ENCODE results near the gene GPRIN1. TPM values are rescaled to one million over a fixed set of nuclear protein-coding genes. Genes with fewer than 3 reads are reported as not detected.

The GPRIN1 gene
- total RNA-seq, 2 experiments from 2014 or later: 1.9 to 2.5 TPM

GRCh38 chr5:176575488-176576422, 34.2 kb downstream of the GPRIN1 start:
- peaks cover 3% of the 10 kb centered on the region for H3K4me1 Mint-ChIP-seq (ENCODE audit: low read depth)
- H3K9me3 Mint-ChIP-seq (ENCODE audit: insufficient read depth): no peaks in the 10 kb centered on the region
- H3K4me3 Mint-ChIP-seq: no peak overlapping the region
- ATAC-seq: no peak
- no peak for DNase-seq
- ChIA-PET CTCF (interaction anchor here (2.7 kb wide), 1 partner anchor 159 kb away, joined by 19 read pairs; the partner anchor contains the start of gene CLTB), POLR2A (no interaction called here)
- H3K27ac Mint-ChIP-seq: no peak overlapping the region
- peaks cover 3% of the 10 kb centered on the region for H3K27me3 Mint-ChIP-seq (ENCODE audit: low read depth)
- H3K36me3 Mint-ChIP-seq (ENCODE audit: low read depth): no peaks in the 10 kb centered on the region

GRCh38 chr5:176575066-176575465, 34.9 kb downstream of the GPRIN1 start:
- POLR2A ChIA-PET: no interaction called here
- no peak overlapping the region for H3K4me3 Mint-ChIP-seq

GRCh38 chr5:176574297-176574591, 35.7 kb downstream of the GPRIN1 start:
- no peak for ATAC-seq
- CTCF ChIA-PET: interaction anchor here (0.9 to 2.7 kb wide), 11 partner anchors 15 to 158 kb away, joined by 3 to 19 read pairs (median 4); partner anchors contain the start of gene CLTB
- H3K27me3 Mint-ChIP-seq (ENCODE audit: low read depth): peaks cover 3% of the 10 kb centered on the region

More at GRCh38 chr5:176575066-176575465, 34.9 kb downstream of the GPRIN1 start:
- CTCF ChIA-PET: interaction anchor here (2.7 kb wide), 1 partner anchor 158 kb away, joined by 19 read pairs; the partner anchor contains the start of gene CLTB
- Mint-ChIP-seq H3K27me3 (ENCODE audit: low read depth) (peaks cover 3% of the 10 kb centered on the region), H3K9me3 (ENCODE audit: insufficient read depth) (no peaks in the 10 kb centered on the region), H3K27ac (no peak overlapping the region), H3K36me3 (ENCODE audit: low read depth) (no peaks in the 10 kb centered on the region), H3K4me1 (ENCODE audit: low read depth) (peaks cover 3% of the 10 kb centered on the region)
- no peak for ATAC-seq
- no peak for DNase-seq

GRCh38 chr5:176573564-176574296, 36.2 kb downstream of the GPRIN1 start:
- Mint-ChIP-seq H3K9me3 (ENCODE audit: insufficient read depth) (no peaks in the 10 kb centered on the region), H3K4me1 (ENCODE audit: low read depth) (peaks cover 3% of the 10 kb centered on the region), H3K27ac (no peak overlapping the region), H3K27me3 (ENCODE audit: low read depth) (peaks cover 3% of the 10 kb centered on the region), H3K4me3 (no peak overlapping the region), H3K36me3 (ENCODE audit: low read depth) (no peaks in the 10 kb centered on the region)
- CTCF ChIA-PET: interaction anchor here (0.6 to 2.7 kb wide), 17 partner anchors 10 to 498 kb away, joined by 3 to 19 read pairs (median 4); partner anchors contain the start of gene CLTB
- POLR2A ChIA-PET: interaction anchor here (1.0 kb wide), 1 partner anchor 32 kb away, joined by 5 read pairs; no protein-coding TSS in a partner anchor
- DNase-seq (peak; percentile 83), ATAC-seq (peak; percentile 90)

More at GRCh38 chr5:176574297-176574591, 35.7 kb downstream of the GPRIN1 start:
- no peak overlapping the region for H3K4me3 Mint-ChIP-seq
- H3K9me3 Mint-ChIP-seq (ENCODE audit: insufficient read depth): no peaks in the 10 kb centered on the region
- peaks cover 3% of the 10 kb centered on the region for H3K4me1 Mint-ChIP-seq (ENCODE audit: low read depth)
- no peak overlapping the region for H3K27ac Mint-ChIP-seq
- DNase-seq: no peak
- no peaks in the 10 kb centered on the region for H3K36me3 Mint-ChIP-seq (ENCODE audit: low read depth)
- POLR2A ChIA-PET: interaction anchor here (0.5 to 1.0 kb wide), 2 partner anchors 33 to 1023 kb away, joined by 3 to 5 read pairs; no protein-coding TSS in a partner anchor

GRCh38 chr5:176570044-176570443, 39.9 kb downstream of the GPRIN1 start:
- Mint-ChIP-seq H3K4me1 (ENCODE audit: low read depth) (peaks cover 3% of the 10 kb centered on the region), H3K27ac (no peak overlapping the region), H3K36me3 (ENCODE audit: low read depth) (no peaks in the 10 kb centered on the region), H3K9me3 (ENCODE audit: insufficient read depth) (no peaks in the 10 kb centered on the region), H3K4me3 (no peak overlapping the region), H3K27me3 (ENCODE audit: low read depth) (peaks cover 3% of the 10 kb centered on the region)
- CTCF ChIA-PET: interaction anchor here (0.7 to 1.2 kb wide), 6 partner anchors 9 to 1687 kb away, joined by 3 to 5 read pairs (median 3); no protein-coding TSS in a partner anchor
- ATAC-seq (no peak), DNase-seq (no peak)
- POLR2A ChIA-PET: no interaction called here

GRCh38 chr5:176568657-176569056, 41.3 kb downstream of the GPRIN1 start:
- Mint-ChIP-seq H3K4me1 (ENCODE audit: low read depth) (no peaks in the 10 kb centered on the region), H3K9me3 (ENCODE audit: insufficient read depth) (no peaks in the 10 kb centered on the region), H3K27me3 (ENCODE audit: low read depth) (peaks cover 3% of the 10 kb centered on the region), H3K4me3 (no peak overlapping the region), H3K36me3 (ENCODE audit: low read depth) (no peaks in the 10 kb centered on the region), H3K27ac (no peak overlapping the region)
- ATAC-seq (no peak), DNase-seq (no peak)
- ChIA-PET CTCF (no interaction called here), POLR2A (no interaction called here)

GRCh38 chr5:176565760-176566288, 44.1 kb downstream of the GPRIN1 start:
- no peak overlapping the region for H3K4me3 Mint-ChIP-seq
- no peaks in the 10 kb centered on the region for H3K36me3 Mint-ChIP-seq (ENCODE audit: low read depth)
- no peak for DNase-seq
- no peaks in the 10 kb centered on the region for H3K9me3 Mint-ChIP-seq (ENCODE audit: insufficient read depth)
- peaks cover 4% of the 10 kb centered on the region for H3K27me3 Mint-ChIP-seq (ENCODE audit: low read depth)
- CTCF ChIA-PET: no interaction called here
- H3K4me1 Mint-ChIP-seq (ENCODE audit: low read depth): peaks cover 7% of the 10 kb centered on the region
- POLR2A ChIA-PET: no interaction called here
- ATAC-seq: no peak
- no peak overlapping the region for H3K27ac Mint-ChIP-seq

- ATAC-seq (no peak), DNase-seq (no peak)
- ChIA-PET CTCF (no interaction called here), POLR2A (no interaction called here)
- Mint-ChIP-seq H3K9me3 (ENCODE audit: insufficient read depth) (no peaks in the 10 kb centered on the region), H3K27ac (no peak overlapping the region), H3K4me3 (no peak overlapping the region), H3K36me3 (ENCODE audit: low read depth) (no peaks in the 10 kb centered on the region), H3K27me3 (ENCODE audit: low read depth) (peaks cover 4% of the 10 kb centered on the region), H3K4me1 (ENCODE audit: low read depth) (peaks cover 20% of the 10 kb centered on the region)
These were observed 46.0 kb downstream of the GPRIN1 start for GRCh38 chr5:176564002-176564401.

- Mint-ChIP-seq H3K27ac (no peak overlapping the region), H3K4me1 (ENCODE audit: low read depth) (peaks cover 20% of the 10 kb centered on the region), H3K27me3 (ENCODE audit: low read depth) (peaks cover 4% of the 10 kb centered on the region), H3K36me3 (ENCODE audit: low read depth) (no peaks in the 10 kb centered on the region), H3K9me3 (ENCODE audit: insufficient read depth) (no peaks in the 10 kb centered on the region), H3K4me3 (no peak overlapping the region)
- ATAC-seq: no peak
- no peak for DNase-seq
- ChIA-PET CTCF (interaction anchor here (0.6 to 1.0 kb wide), 3 partner anchors 10 to 115 kb away, joined by 3 read pairs; no protein-coding TSS in a partner anchor), POLR2A (no interaction called here)
These were observed 47.8 kb downstream of the GPRIN1 start for GRCh38 chr5:176562189-176562588.

GRCh38 chr5:176561259-176561658, 48.7 kb downstream of the GPRIN1 start:
- no peak for ATAC-seq
- POLR2A ChIA-PET: interaction anchor here (0.7 kb wide), 1 partner anchor 18 kb away, joined by 3 read pairs; no protein-coding TSS in a partner anchor
- peaks cover 24% of the 10 kb centered on the region for H3K4me1 Mint-ChIP-seq (ENCODE audit: low read depth)

GRCh38 chr5:176560364-176560763, 49.6 kb downstream of the GPRIN1 start:
- no peak overlapping the region for H3K4me3 Mint-ChIP-seq
- peaks cover 32% of the 10 kb centered on the region for H3K4me1 Mint-ChIP-seq (ENCODE audit: low read depth)
- ChIA-PET POLR2A (no interaction called here), CTCF (interaction anchor here (1.1 kb wide), 1 partner anchor 143 kb away, joined by 5 read pairs; the partner anchor contains the start of gene CLTB)
- ATAC-seq (peak; percentile 56), DNase-seq (peak; percentile 51)
- H3K9me3 Mint-ChIP-seq (ENCODE audit: insufficient read depth): no peaks in the 10 kb centered on the region
- no peaks in the 10 kb centered on the region for H3K36me3 Mint-ChIP-seq (ENCODE audit: low read depth)
- no peak overlapping the region for H3K27ac Mint-ChIP-seq
- H3K27me3 Mint-ChIP-seq (ENCODE audit: low read depth): peaks cover 4% of the 10 kb centered on the region

More at GRCh38 chr5:176561259-176561658, 48.7 kb downstream of the GPRIN1 start:
- CTCF ChIA-PET: interaction anchor here (0.6 to 1.1 kb wide), 2 partner anchors 11 to 144 kb away, joined by 3 to 5 read pairs; partner anchors contain the start of gene CLTB
- Mint-ChIP-seq H3K36me3 (ENCODE audit: low read depth) (no peaks in the 10 kb centered on the region), H3K4me3 (no peak overlapping the region), H3K9me3 (ENCODE audit: insufficient read depth) (no peaks in the 10 kb centered on the region), H3K27me3 (ENCODE audit: low read depth) (peaks cover 4% of the 10 kb centered on the region), H3K27ac (no peak overlapping the region)
- no peak for DNase-seq
